IMR-90 (cell line): ENCODE results near the gene SURF2. TPM values are rescaled to one million over a fixed set of nuclear protein-coding genes. Genes with fewer than 3 reads are reported as not detected.

Experiments
- ATAC-seq: fragments of 200-7000 bp; cut with Tn5 transposase; 2 replicates; pipeline ENCODE4 v1.9.1; 2020; ENCODE audit warnings: low read depth, mild to moderate bottlenecking, moderate library complexity
- BruUV-seq: library from RNA; stranded (reverse); fragments of 400-500 nt; replicated peaks from 2 replicates; lab custom pipeline; 2021; lab: Mats Ljungman, UMichigan
- CTCF ChIA-PET: fragments of 300-600 bp; formaldehyde crosslinking; extraction: SDS; loops from one replicate; lab custom pipeline; 2021; ENCODE audit warnings: antibody characterized with exemption; lab: Yijun Ruan, JAX
- POLR2A ChIA-PET: fragments of 300-600 bp; sonication (Branson Sonifier 250); formaldehyde crosslinking; loops from one replicate; lab custom pipeline; 2022; ENCODE audit warnings: antibody characterized with exemption; ENCODE audit not compliant: unreplicated experiment; lab: Charles Lee
- DNase-seq: peaks from one replicate; pipeline ENCODE4 v3.0.0; 2013
- H2AFZ ChIP-seq: replicated peaks from 2 replicates; pipeline ENCODE3; 2013; ENCODE audit warnings: low read length, mild to moderate bottlenecking; ENCODE audit not compliant: poor library complexity
- H2AK5ac ChIP-seq: 2 replicates; pipeline ENCODE4 v1.6.1; 2013; ENCODE audit warnings: low read depth, low read length, inconsistent platforms
- H2AK9ac ChIP-seq: replicated peaks from 2 replicates; pipeline ENCODE3; 2013; ENCODE audit warnings: mild to moderate bottlenecking, low read depth, low read length, moderate library complexity; ENCODE audit not compliant: poor library complexity
- H2BK120ac ChIP-seq: 2 replicates; pipeline ENCODE4 v1.6.1; 2013; ENCODE audit warnings: low read depth, low read length, inconsistent platforms
- H2BK15ac ChIP-seq: 3 replicates; pipeline ENCODE4 v1.6.1; 2013; ENCODE audit warnings: low read depth, low read length, inconsistent platforms
- H2BK20ac ChIP-seq: 2 replicates; pipeline ENCODE4 v1.6.1; 2013; ENCODE audit warnings: low read depth, mild to moderate bottlenecking, inconsistent platforms, low read length, moderate library complexity
- H2BK5ac ChIP-seq: 2 replicates; pipeline ENCODE4 v1.6.1; 2013; ENCODE audit warnings: mild to moderate bottlenecking, low read depth, low read length, inconsistent platforms; ENCODE audit not compliant: poor library complexity, severe bottlenecking
- H3K14ac ChIP-seq: replicated peaks from 2 replicates; pipeline ENCODE4 v1.6.1; 2013; ENCODE audit warnings: low read depth, low read length, inconsistent platforms
- H3K18ac ChIP-seq: 2 replicates; pipeline ENCODE4 v1.6.1; 2013; ENCODE audit warnings: low read depth, low read length, control low read depth
- H3K23ac ChIP-seq: 2 replicates; pipeline ENCODE4 v1.6.1; 2013; ENCODE audit warnings: low read depth, low read length, inconsistent platforms
- H3K27ac ChIP-seq: 2 replicates; pipeline ENCODE4 v1.5.1; 2013; ENCODE audit warnings: mild to moderate bottlenecking, control low read depth, low read length; ENCODE audit not compliant: insufficient read depth
- H3K27me3 ChIP-seq: 2 replicates; pipeline ENCODE4 v1.6.1; 2013; ENCODE audit warnings: low read length; ENCODE audit not compliant: control insufficient read depth, insufficient read depth
- H3K36me3 ChIP-seq: 2 replicates; pipeline ENCODE4 v1.6.1; 2013; ENCODE audit warnings: low read length, mixed read lengths; ENCODE audit not compliant: control insufficient read depth, insufficient read depth
- H3K4ac ChIP-seq: 2 replicates; pipeline ENCODE4 v1.6.1; 2013; ENCODE audit warnings: low read depth, low read length, inconsistent platforms
- H3K4me1 ChIP-seq: 2 replicates; pipeline ENCODE4 v1.6.1; 2013; ENCODE audit warnings: low read length, mixed read lengths; ENCODE audit not compliant: control insufficient read depth, insufficient read depth
- H3K4me2 ChIP-seq: 2 replicates; pipeline ENCODE4 v1.6.1; 2013; ENCODE audit warnings: low read depth, mild to moderate bottlenecking, control low read depth, low read length, moderate library complexity
- H3K4me3 ChIP-seq: 2 replicates; pipeline ENCODE4 v1.5.1; 2013; ENCODE audit warnings: low read depth, mild to moderate bottlenecking, control low read depth, low read length, moderate library complexity; ENCODE audit not compliant: insufficient read depth
- H3K56ac ChIP-seq: 2 replicates; pipeline ENCODE4 v1.6.1; 2013; ENCODE audit warnings: low read length, inconsistent platforms; ENCODE audit not compliant: insufficient read depth; ENCODE audit errors: extremely low read depth
- H3K79me1 ChIP-seq, 2 experiments: 2 replicates each; pipeline ENCODE4 v1.6.1; 2013; ENCODE audit warnings: low read length in 2 of 2, inconsistent platforms in 1 of 2, low read depth in 1 of 2
- H3K9ac ChIP-seq: 2 replicates; pipeline ENCODE4 v1.6.1; 2013; ENCODE audit warnings: low read depth, low read length, control low read depth
- H3K9me1 ChIP-seq: 2 replicates; pipeline ENCODE4 v1.6.1; 2013; ENCODE audit warnings: low read length, inconsistent platforms; ENCODE audit not compliant: insufficient read depth
- H3K9me3 ChIP-seq: 2 replicates; pipeline ENCODE4 v1.6.1; 2013; ENCODE audit warnings: low read length; ENCODE audit not compliant: control insufficient read depth, insufficient read depth
- H4K20me1 ChIP-seq: 2 replicates; pipeline ENCODE4 v1.6.1; 2013; ENCODE audit warnings: low read length, inconsistent platforms; ENCODE audit not compliant: insufficient read depth
- H4K5ac ChIP-seq: 2 replicates; pipeline ENCODE4 v1.6.1; 2013; ENCODE audit warnings: mild to moderate bottlenecking, low read depth, low read length, control low read depth
- H4K8ac ChIP-seq, 2 experiments: 2 replicates each; pipeline ENCODE4 v1.6.1; 2013; ENCODE audit warnings: low read depth in 2 of 2, low read length in 2 of 2, control low read depth in 1 of 2, inconsistent platforms in 1 of 2
- H4K91ac ChIP-seq: 2 replicates; pipeline ENCODE4 v1.6.1; 2013; ENCODE audit warnings: low read depth, low read length, inconsistent platforms; ENCODE audit not compliant: insufficient read depth
- BHLHE40 ChIP-seq: fragments of 150-350 bp; IDR thresholded peaks from 2 replicates; pipeline ENCODE4 v1.6.1; 2016; ENCODE audit warnings: mild to moderate bottlenecking, low read depth, low read length
- CEBPB ChIP-seq: IDR thresholded peaks from 2 replicates; pipeline ENCODE4 v1.6.1; 2012; ENCODE audit warnings: low read depth, low read length, improper control_type of control experiment
- CHD1 ChIP-seq: IDR thresholded peaks from 2 replicates; pipeline ENCODE4 v1.6.1; 2012; ENCODE audit warnings: low read depth, low read length, improper control_type of control experiment
- CTCF ChIP-seq: conservative IDR thresholded peaks from 2 replicates; pipeline ENCODE4 v1.5.1; 2012; ENCODE audit warnings: mild to moderate bottlenecking, low read depth, low read length, improper control_type of control experiment
- ELK1 ChIP-seq: fragments of 150-350 bp; IDR thresholded peaks from 2 replicates; pipeline ENCODE4 v1.6.1; 2016; ENCODE audit warnings: low read depth, mild to moderate bottlenecking, low read length, moderate library complexity, borderline replicate concordance
- FOS ChIP-seq: fragments of 150-350 bp; IDR thresholded peaks from 2 replicates; pipeline ENCODE4 v1.6.1; 2016; ENCODE audit warnings: low read depth, low read length
- MAFK ChIP-seq: IDR thresholded peaks from 2 replicates; pipeline ENCODE4 v1.6.1; 2012; ENCODE audit warnings: low read depth, low read length, improper control_type of control experiment
- MAZ ChIP-seq: IDR thresholded peaks from 2 replicates; pipeline ENCODE4 v1.6.1; 2012; ENCODE audit warnings: low read depth, mild to moderate bottlenecking, low read length, improper control_type of control experiment, moderate library complexity, borderline replicate concordance
- MXI1 ChIP-seq: IDR thresholded peaks from 2 replicates; pipeline ENCODE4 v1.6.1; 2012; ENCODE audit warnings: low read depth, mild to moderate bottlenecking, low read length, moderate library complexity, borderline replicate concordance
- NFE2L2 ChIP-seq: fragments of 150-350 bp; IDR thresholded peaks from 2 replicates; pipeline ENCODE4 v1.6.1; 2016; ENCODE audit warnings: low read depth, mild to moderate bottlenecking, low read length
- POLR2A ChIP-seq: IDR thresholded peaks from 2 replicates; pipeline ENCODE4 v1.6.1; 2012; ENCODE audit warnings: mild to moderate bottlenecking, low read depth, low read length
- RAD21 ChIP-seq: IDR thresholded peaks from 2 replicates; pipeline ENCODE4 v1.6.1; 2012; ENCODE audit warnings: low read length, improper control_type of control experiment
- RCOR1 ChIP-seq: IDR thresholded peaks from 2 replicates; pipeline ENCODE4 v1.6.1; 2012; ENCODE audit warnings: mild to moderate bottlenecking, low read length, improper control_type of control experiment; ENCODE audit not compliant: insufficient replicate concordance
- RFX5 ChIP-seq: IDR thresholded peaks from 2 replicates; pipeline ENCODE4 v1.8.0; 2012; ENCODE audit warnings: low read depth, mild to moderate bottlenecking, low read length, moderate library complexity
- SMC3 ChIP-seq: fragments of 150-350 bp; IDR thresholded peaks from 2 replicates; pipeline ENCODE4 v1.6.1; 2016; ENCODE audit warnings: low read depth, mild to moderate bottlenecking, antibody characterized with exemption, low read length, moderate library complexity
- WGBS, 2 experiments: methylation state at CpG; one replicate each; pipeline versions ENCODE4 v1.1.5 to v1.1.7; 2013; ENCODE audit warnings: missing lambda C conversion rate in 2 of 2; ENCODE audit not compliant: insufficient read length in 1 of 2; ENCODE audit errors: extremely low coverage in 2 of 2; 5-methylcytosine and 5-hydroxymethylcytosine counted together
- dilution Hi-C: fragments of 300-500 bp; cut with HindIII; formaldehyde crosslinking; loops from one replicate; pipeline ENCODE4 v1.14.3; 2018; ENCODE audit warnings: low sequenced_read_pairs; ENCODE audit not compliant: unreplicated experiment
- in situ Hi-C: fragments of 300-500 bp; cut with MboI; formaldehyde crosslinking; loops from 3 replicates; pipeline ENCODE4 v1.14.3; 2019; ENCODE audit warnings: low sequenced_read_pairs, inconsistent platforms, mixed read lengths
- intact Hi-C: fragments of 100-400 bp; cut with micrococcal nuclease; formaldehyde crosslinking; loops from 2 replicates; pipeline ENCODE4 v1.10.0; 2022
- polyA plus RNA-seq, 3 experiments: library from polyadenylated mRNA; depleted of rRNA; stranded (reverse); fragments of >200 nt; gene quantifications; 2 replicates each; pipeline ENCODE4 v1.2.3, GENCODE V29; 2012; ENCODE audit warnings: low replicate concordance in 1 of 3
- total RNA-seq: library from RNA; depleted of rRNA; stranded (reverse); fragments of >200 nt; gene quantifications from 2 replicates; pipeline ENCODE4 v1.2.3, GENCODE V29; 2012
- TF ChIP-seq, protein P1 (sequence below): fragments of 150-350 bp; IDR thresholded peaks from 2 replicates; pipeline ENCODE4 v1.6.1; 2017; ENCODE audit warnings: mild to moderate bottlenecking, antibody characterized with exemption, low read length, low read depth

The SURF2 gene
- total and polyA plus RNA-seq, 2 of the 4 experiments (the other 2 are of a cell fraction) = 9.9 to 16.3 TPM

DNA sequence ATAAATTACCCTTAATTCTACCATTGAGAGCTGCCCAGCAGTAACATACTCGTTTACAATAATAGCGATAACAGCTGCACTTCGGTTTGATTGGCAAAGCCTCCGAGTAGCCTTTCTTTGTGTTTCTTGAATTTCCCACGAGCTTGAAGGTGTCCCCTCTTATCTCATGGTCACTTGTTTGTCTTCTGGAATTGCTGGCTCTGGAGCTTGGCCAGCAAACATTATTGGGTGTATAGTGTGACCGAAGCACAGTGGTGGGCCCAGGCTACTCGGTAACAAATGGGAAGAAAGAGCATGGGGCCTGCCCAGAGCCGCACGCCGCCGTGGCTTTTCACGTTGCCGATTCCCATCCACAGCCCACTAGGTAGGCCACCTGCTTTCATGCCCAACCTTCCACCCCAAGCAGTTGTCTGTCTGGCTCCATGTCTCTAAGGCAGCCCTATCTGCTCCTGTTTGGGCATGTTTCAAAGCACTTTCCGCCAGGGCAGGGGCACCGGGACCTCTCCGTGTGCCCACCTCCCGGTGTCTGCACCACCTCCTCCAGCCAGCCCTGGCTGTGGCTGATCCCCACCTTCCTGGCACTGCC is 28.5 kb downstream of the SURF2 start:
- in situ Hi-C loops = no loop called here
- Histone ChIP-seq H2BK120ac (no peak overlapping the region), H3K4me2 (no peak overlapping the region), H4K91ac (no peak overlapping the region), H3K36me3 (no peaks in the 10 kb centered on the region), H3K9me3 (no peaks in the 10 kb centered on the region), H3K23ac (no peak overlapping the region), H3K9ac (no peak overlapping the region), H4K8ac (no peak overlapping the region), H2BK15ac (no peak overlapping the region), H2AK5ac (no peak overlapping the region), H4K5ac (no peak overlapping the region), H3K27me3 (no peaks in the 10 kb centered on the region), H3K9me1 (no peaks in the 10 kb centered on the region), H2AK9ac (no peak overlapping the region), H3K27ac (no peak overlapping the region), H3K4me1 (no peaks in the 10 kb centered on the region), H2BK20ac (no peak overlapping the region), H3K56ac (no peak overlapping the region), H2AFZ (no peak overlapping the region), H3K18ac (no peak overlapping the region), H3K14ac (no peak overlapping the region), H3K4ac (no peak overlapping the region), H3K4me3 (no peak overlapping the region), H2BK5ac (no peak overlapping the region), H4K20me1 (no peaks in the 10 kb centered on the region; the same call in 1 of the 2 replicates), H3K79me1 (no peaks in the 10 kb centered on the region)
- dilution Hi-C loops = no loop called here
- intact Hi-C loops = no loop called here
- POLR2A ChIA-PET = no interaction called here
- no TSS peak for BruUV-seq
- TF ChIP-seq CEBPB (no peak), CTCF (no peak), BHLHE40 (no peak), RFX5 (no peak), RCOR1 (no peak), FOS (no peak), MAFK (no peak), MXI1 (no peak), RAD21 (no peak), SMC3 (no peak), ELK1 (no peak), CHD1 (no peak), NFE2L2 (no peak), POLR2A (no peak), MAZ (no peak)
- TF ChIP-seq, protein P1, sequence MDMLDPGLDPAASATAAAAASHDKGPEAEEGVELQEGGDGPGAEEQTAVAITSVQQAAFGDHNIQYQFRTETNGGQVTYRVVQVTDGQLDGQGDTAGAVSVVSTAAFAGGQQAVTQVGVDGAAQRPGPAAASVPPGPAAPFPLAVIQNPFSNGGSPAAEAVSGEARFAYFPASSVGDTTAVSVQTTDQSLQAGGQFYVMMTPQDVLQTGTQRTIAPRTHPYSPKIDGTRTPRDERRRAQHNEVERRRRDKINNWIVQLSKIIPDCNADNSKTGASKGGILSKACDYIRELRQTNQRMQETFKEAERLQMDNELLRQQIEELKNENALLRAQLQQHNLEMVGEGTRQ = no peak
- WGBS, 2 experiments = no CpG with 5 or more reads among the region's 17 CpGs
- DNase-seq = no peak
- ATAC-seq = no peak
- CTCF ChIA-PET = no interaction called here
